Stimulated activated CD4-positive, alpha-beta T cell treated with anti-CD3 and anti-CD28 coated beads, Interleukin-1b, Interleukin-23, amount 100 ng/mL, for 24 hours (primary cell): ENCODE measurements around the gene VHLL.
A peak's percentile ranks its signal among the peaks of the same experiment; 100 is the strongest.

Source experiments
- DNase-seq, 4 experiments: peaks; one replicate each; pipeline ENCODE4 v3.0.0-alpha.2; 2020; ENCODE audit warnings: low read depth in 4 of 4, low spot score in 1 of 4

The VHLL gene

GRCh38 chr1:156291226-156292061 is 7.7 kb downstream of the VHLL start:
- no peak for DNase-seq

- DNase-seq, result no peak
These were observed 9.2 kb downstream of the VHLL start for GRCh38 chr1:156289857-156290256.

GRCh38 chr1:156286061-156286460 is 13.0 kb downstream of the VHLL start:
- DNase-seq, result no peak

- no peak for DNase-seq
These were observed 13.7 kb downstream of the VHLL start for GRCh38 chr1:156285437-156285836.

- no peak for DNase-seq
These were observed 14.3 kb downstream of the VHLL start for GRCh38 chr1:156284757-156285156.

- DNase-seq, result no peak
These were observed 15.0 kb downstream of the VHLL start, which contains the start of gene TMEM79 for GRCh38 chr1:156284112-156284511. Gene TMEM79, plus strand, starts transcription at chr1:156284325. Its CDS starts 902 bp downstream, at chr1:156285227.

- no peak for DNase-seq
These were observed 15.6 kb downstream of the VHLL start for GRCh38 chr1:156283521-156283920.

- peak; percentile 85 to 95 (median 90) for DNase-seq
These were observed 16.5 kb downstream of the VHLL start, which contains the start of gene SMG5 for GRCh38 chr1:156282479-156283222. Gene SMG5, minus strand, starts transcription at chr1:156282825. Its CDS starts 145 bp downstream, at chr1:156282680.

- DNase-seq, result no peak
These were observed 17.2 kb downstream of the VHLL start for GRCh38 chr1:156281693-156282478.

GRCh38 chr1:156281281-156281680 is 17.8 kb downstream of the VHLL start:
- peak in 2 of 4 experiments; percentile 40 to 53 for DNase-seq

- DNase-seq, result no peak
These were observed 19.3 kb downstream of the VHLL start for GRCh38 chr1:156279837-156280236.

GRCh38 chr1:156276966-156277381 is 22.1 kb downstream of the VHLL start:
- DNase-seq, result no peak

- DNase-seq, result no peak
These were observed 22.6 kb downstream of the VHLL start for GRCh38 chr1:156276532-156276931.

- DNase-seq, result no peak
These were observed 28.8 kb downstream of the VHLL start for GRCh38 chr1:156270314-156270713.

GRCh38 chr1:156268336-156268735 is 30.8 kb downstream of the VHLL start:
- DNase-seq, result no peak

GRCh38 chr1:156266051-156266450 is 33.1 kb downstream of the VHLL start:
- DNase-seq, result no peak

GRCh38 chr1:156263288-156263655 is 35.8 kb downstream of the VHLL start:
- DNase-seq, result no peak

GRCh38 chr1:156262461-156263287 is 36.4 kb downstream of the VHLL start:
- DNase-seq, result no peak

- DNase-seq, result no peak
These were observed 38.2 kb downstream of the VHLL start for GRCh38 chr1:156260896-156261295.

- DNase-seq, result no peak
These were observed 39.3 kb downstream of the VHLL start for GRCh38 chr1:156259805-156260204.
